DOHH2 (cell line): ENCODE measurements around the gene SF3B2.

Source experiments
- H3F3A ChIP-seq: fragments of 200-600 bp; sonication (generic), shearing (Covaris generic); 2 replicates; pipeline ENCODE4 v1.6.0; 2016; ENCODE audit warnings: antibody characterized with exemption, mild to moderate bottlenecking; ENCODE audit not compliant: control insufficient read depth, insufficient read depth
- H3K27ac ChIP-seq: fragments of 200-600 bp; sonication (generic); 2 replicates; pipeline ENCODE4 v1.5.1; 2014; ENCODE audit warnings: low read depth, mild to moderate bottlenecking, low read length, moderate library complexity
- H3K27me3 ChIP-seq: fragments of 200-600 bp; sonication (generic); 2 replicates; pipeline ENCODE4 v1.6.1; 2014; ENCODE audit warnings: mild to moderate bottlenecking, low read length, mixed read lengths; ENCODE audit not compliant: control insufficient read depth
- H3K36me3 ChIP-seq: fragments of 200-600 bp; sonication (generic); 2 replicates; pipeline ENCODE4 v1.6.1; 2014; ENCODE audit warnings: mild to moderate bottlenecking, low read length, moderate library complexity, mixed read lengths; ENCODE audit not compliant: control insufficient read depth
- H3K4me1 ChIP-seq: fragments of 200-600 bp; sonication (generic); 2 replicates; pipeline ENCODE4 v1.6.1; 2014; ENCODE audit warnings: mild to moderate bottlenecking, low read length, mixed read lengths; ENCODE audit not compliant: control insufficient read depth
- H3K4me2 ChIP-seq: fragments of 200-600 bp; sonication (generic); 2 replicates; pipeline ENCODE4 v1.6.0; 2014; ENCODE audit warnings: mild to moderate bottlenecking, low read length, moderate library complexity
- H3K4me3 ChIP-seq: fragments of 200-600 bp; sonication (generic); 2 replicates; pipeline ENCODE4 v1.5.1; 2014; ENCODE audit warnings: mild to moderate bottlenecking, low read length, mixed read lengths
- H3K79me2 ChIP-seq: fragments of 200-600 bp; sonication (generic); 2 replicates; pipeline ENCODE4 v1.6.1; 2014; ENCODE audit warnings: mild to moderate bottlenecking, low read length, mixed read lengths; ENCODE audit not compliant: control insufficient read depth
- H3K9me2 ChIP-seq: fragments of 200-600 bp; sonication (generic); replicated peaks from 2 replicates; pipeline ENCODE4 v1.6.1; 2014; ENCODE audit warnings: mild to moderate bottlenecking, low read length, mixed read lengths; ENCODE audit not compliant: control insufficient read depth
- H3K9me3 ChIP-seq: fragments of 200-600 bp; sonication (generic); 2 replicates; pipeline ENCODE4 v1.6.1; 2014; ENCODE audit warnings: antibody characterized with exemption, low read length, mixed read lengths; ENCODE audit not compliant: control insufficient read depth, insufficient read depth
- H4K20me1 ChIP-seq: fragments of 200-600 bp; sonication (generic); 2 replicates; pipeline ENCODE4 v1.6.0; 2014; ENCODE audit warnings: low read depth, mild to moderate bottlenecking, antibody characterized with exemption, low read length, moderate library complexity; ENCODE audit not compliant: control insufficient read depth, insufficient read depth
- CTCF ChIP-seq: fragments of 200-600 bp; sonication (generic); IDR thresholded peaks from one replicate; pipeline ENCODE4 v1.5.1; 2014; ENCODE audit warnings: antibody characterized with exemption, mild to moderate bottlenecking, low read depth, low read length; ENCODE audit not compliant: poor library complexity, severe bottlenecking
- EZH2phosphoT487 ChIP-seq: fragments of 200-600 bp; sonication (generic); IDR thresholded peaks from 2 replicates; pipeline ENCODE4 v1.6.1; 2017; ENCODE audit warnings: borderline replicate concordance, mild to moderate bottlenecking, antibody characterized with exemption, low read length, moderate library complexity, mixed read lengths

SF3B2 gene

GRCh38 chr11:66012946-66013761, 39.0 kb upstream of the SF3B2 start:
- Histone ChIP-seq H3K36me3 (no peaks in the 10 kb centered on the region), H3K79me2 (no peaks in the 10 kb centered on the region), H3K4me2 (no peak overlapping the region), H3K4me3 (no peak overlapping the region), H3K27me3 (0 out of 2 replicates have a peak, but pooled peaks cover 5% of the 10 kb centered on the region), H3K9me2 (no peaks in the 10 kb centered on the region), H3K9me3 (no peaks in the 10 kb centered on the region), H3K4me1 (no peaks in the 10 kb centered on the region), H4K20me1 (no peaks in the 10 kb centered on the region), H3K27ac (no peak overlapping the region), H3F3A (no peaks in the 10 kb centered on the region)
- TF ChIP-seq EZH2phosphoT487 (no peak), CTCF (no peak)

GRCh38 chr11:66013762-66014100, 38.4 kb upstream of the SF3B2 start:
- H3K79me2 ChIP-seq = no peaks in the 10 kb centered on the region
- H3K4me1 ChIP-seq = no peaks in the 10 kb centered on the region

GRCh38 chr11:66014804-66015453, 37.2 kb upstream of the SF3B2 start:
- no peak overlapping the region for H3K4me2 ChIP-seq
- TF ChIP-seq CTCF (no peak), EZH2phosphoT487 (no peak)

More at GRCh38 chr11:66013762-66014100, 38.4 kb upstream of the SF3B2 start:
- H3K9me3 ChIP-seq = no peaks in the 10 kb centered on the region
- TF ChIP-seq EZH2phosphoT487 (no peak), CTCF (no peak)
- H4K20me1 ChIP-seq = no peaks in the 10 kb centered on the region
- H3K36me3 ChIP-seq = no peaks in the 10 kb centered on the region
- H3K4me3 ChIP-seq = no peak overlapping the region
- 0 out of 2 replicates have a peak, but pooled peaks cover 5% of the 10 kb centered on the region for H3K27me3 ChIP-seq
- no peaks in the 10 kb centered on the region for H3F3A ChIP-seq
- H3K27ac ChIP-seq = no peak overlapping the region
- H3K4me2 ChIP-seq = no peak overlapping the region
- H3K9me2 ChIP-seq = no peaks in the 10 kb centered on the region

More at GRCh38 chr11:66014804-66015453, 37.2 kb upstream of the SF3B2 start:
- Histone ChIP-seq H3F3A (no peaks in the 10 kb centered on the region), H3K4me1 (no peaks in the 10 kb centered on the region), H4K20me1 (no peaks in the 10 kb centered on the region), H3K9me3 (no peaks in the 10 kb centered on the region), H3K9me2 (no peaks in the 10 kb centered on the region), H3K27me3 (0 out of 2 replicates have a peak, but pooled peaks cover 5% of the 10 kb centered on the region), H3K27ac (no peak overlapping the region), H3K4me3 (no peak overlapping the region), H3K79me2 (no peaks in the 10 kb centered on the region), H3K36me3 (no peaks in the 10 kb centered on the region)
